Stimulated activated CD8-positive, alpha-beta memory T cell treated with anti-CD3 and anti-CD28 coated beads, Interleukin-7, amount 100 ng/mL, for 24 hours (primary cell): ENCODE measurements around the gene SLC38A11.
"Not testable (repeated sequence)": the region's sequence is repeated elsewhere in the genome, so short reads cannot be mapped to it uniquely, and the experiment has no call there.

Source experiments
- DNase-seq: peaks from one replicate; pipeline ENCODE4 v3.0.0-alpha.2; 2020; ENCODE audit warnings: low read depth

Gene SLC38A11

GRCh38 chr2:164954954-164955701, at the start of gene SLC38A11:
Gene SLC38A11 (minus strand): TSS chr2:164955525. CDS start chr2:164955247, 278 bp downstream.
- no peak for DNase-seq

- DNase-seq = no peak
These were observed 48.3 kb upstream of the SLC38A11 start for GRCh38 chr2:165003443-165004130.

- no peak for DNase-seq
These were observed 47.3 kb upstream of the SLC38A11 start for GRCh38 chr2:165002638-165003037.

- not testable (repeated sequence) for DNase-seq
These were observed 39.5 kb upstream of the SLC38A11 start for GRCh38 chr2:164994664-164995299.

- no peak for DNase-seq
These were observed 38.1 kb upstream of the SLC38A11 start for GRCh38 chr2:164993287-164994016.

GRCh38 chr2:164992818-164993217, 37.5 kb upstream of the SLC38A11 start:
- no peak for DNase-seq

GRCh38 chr2:164992093-164992454, 36.7 kb upstream of the SLC38A11 start:
- not testable (repeated sequence) for DNase-seq

GRCh38 chr2:164991361-164992092, 36.2 kb upstream of the SLC38A11 start:
- not testable (repeated sequence) for DNase-seq

GRCh38 chr2:164990953-164991352, 35.6 kb upstream of the SLC38A11 start:
- DNase-seq = not testable (repeated sequence)

- DNase-seq = not testable (repeated sequence)
These were observed 33.5 kb upstream of the SLC38A11 start for GRCh38 chr2:164988805-164989204.

- DNase-seq = not testable (repeated sequence)
These were observed 30.7 kb upstream of the SLC38A11 start for GRCh38 chr2:164986027-164986426.

- DNase-seq = no peak
These were observed 29.1 kb upstream of the SLC38A11 start for GRCh38 chr2:164984428-164984827.

GRCh38 chr2:164981217-164981990, 26.1 kb upstream of the SLC38A11 start:
- no peak for DNase-seq

GRCh38 chr2:164980688-164981087, 25.4 kb upstream of the SLC38A11 start:
- DNase-seq = not testable (repeated sequence)

- DNase-seq = no peak
These were observed 23.8 kb upstream of the SLC38A11 start for GRCh38 chr2:164979113-164979512.

- DNase-seq = not testable (repeated sequence)
These were observed 21.6 kb upstream of the SLC38A11 start for GRCh38 chr2:164976875-164977470.

GRCh38 chr2:164976301-164976700, 21.0 kb upstream of the SLC38A11 start:
- DNase-seq = no peak

- DNase-seq = no peak
These were observed 20.6 kb upstream of the SLC38A11 start for GRCh38 chr2:164975891-164976290.

- no peak for DNase-seq
These were observed 18.9 kb upstream of the SLC38A11 start for GRCh38 chr2:164974221-164974620.

- no peak for DNase-seq
These were observed 16.9 kb upstream of the SLC38A11 start for GRCh38 chr2:164972216-164972615.
